ENCODE results near the gene MLN. TPM values are rescaled to one million over a fixed set of nuclear protein-coding genes. Genes with fewer than 3 reads are reported as not detected.

The MLN gene
- total and polyA plus RNA-seq, 2 of the 4 experiments (the other 2 are of a cell fraction) = not detected

DNA sequence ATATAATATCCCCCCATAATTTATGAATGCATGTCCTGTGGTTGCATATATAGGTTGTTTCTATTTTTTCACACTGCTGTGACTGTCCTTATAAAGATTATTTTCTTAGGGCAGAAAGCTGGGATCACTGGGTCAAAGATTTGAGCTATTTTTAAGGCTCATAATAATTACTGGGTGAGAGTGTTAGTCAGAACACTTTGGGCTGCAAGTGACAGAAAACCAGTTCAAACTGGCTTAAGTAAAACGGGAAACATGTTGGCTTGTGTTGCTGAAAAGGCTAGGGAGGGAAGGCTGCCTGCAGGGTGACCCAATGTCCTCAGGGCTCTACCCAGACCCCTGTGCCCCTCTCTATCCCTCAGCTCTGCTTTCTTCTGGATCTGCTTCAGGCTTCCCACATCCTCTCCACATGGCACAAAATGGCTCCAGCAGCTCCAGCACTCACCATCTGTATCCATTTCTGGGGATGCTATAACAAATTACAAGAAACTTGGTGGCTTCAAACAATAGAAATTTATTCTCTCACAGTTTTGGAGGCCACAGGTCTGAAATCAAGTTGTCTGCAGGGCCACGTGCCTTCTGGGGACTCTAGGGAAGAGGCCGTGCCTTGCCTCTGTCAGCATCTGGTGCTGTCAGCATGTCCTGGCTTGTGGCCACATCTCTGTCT is 33.1 kb upstream of the MLN start:
- Histone ChIP-seq H2BK5ac (ENCODE audit: low read depth, low read length, poor library complexity, severe bottlenecking) (no peak overlapping the region), H3K56ac (ENCODE audit: extremely low read depth, insufficient read depth, low read length) (no peak overlapping the region), H4K8ac (ENCODE audit: low read depth in 2 of 2, low read length in 2 of 2) (no peak overlapping the region), H4K91ac (ENCODE audit: insufficient read depth, low read depth, low read length) (peak overlapping the region; percentile 39; the same call in 1 of the 2 replicates), H3K23ac (ENCODE audit: low read depth, low read length) (no peak overlapping the region), H3K9ac (ENCODE audit: low read depth, low read length) (no peak overlapping the region), H4K20me1 (ENCODE audit: insufficient read depth, low read length) (no peaks in the 10 kb centered on the region), H3K14ac (replicated peaks; ENCODE audit: low read depth, low read length) (no peak overlapping the region), H3K27ac (ENCODE audit: insufficient read depth, low read length) (no peak overlapping the region), H2BK15ac (ENCODE audit: low read depth, low read length) (no peak overlapping the region; the same call in 1 of the 3 replicates), H3K27me3 (ENCODE audit: control insufficient read depth, insufficient read depth, low read length) (no peaks in the 10 kb centered on the region), H3K4me1 (ENCODE audit: control insufficient read depth, insufficient read depth, low read length) (peaks cover 35% of the 10 kb centered on the region), H2BK120ac (ENCODE audit: low read depth, low read length) (peak overlapping the region; percentile 37; the same call in 1 of the 2 replicates), H2AFZ (replicated peaks; ENCODE audit: low read length, poor library complexity) (no peak overlapping the region), H2AK9ac (replicated peaks; ENCODE audit: low read depth, low read length, poor library complexity) (no peak overlapping the region), H3K9me3 (ENCODE audit: control insufficient read depth, insufficient read depth, low read length) (no peaks in the 10 kb centered on the region), H3K4me3 (ENCODE audit: insufficient read depth, low read depth, low read length) (no peak overlapping the region), H3K4me2 (ENCODE audit: low read depth, low read length) (no peak overlapping the region), H4K5ac (ENCODE audit: low read depth, low read length) (no peak overlapping the region), H3K18ac (ENCODE audit: low read depth, low read length) (no peak overlapping the region), H3K36me3 (ENCODE audit: control insufficient read depth, insufficient read depth, low read length) (no peaks in the 10 kb centered on the region), H2BK20ac (ENCODE audit: low read depth, low read length) (0 out of 2 replicates have a peak overlapping the region, but pooled peaks have one; percentile 39), H3K79me1 (ENCODE audit: low read depth in 1 of 2, low read length in 2 of 2) (peaks cover 0 to 14% of the 10 kb centered on the region in 2 experiments; a peak in 1 of 4 replicates), H2AK5ac (ENCODE audit: low read depth, low read length) (peak overlapping the region; percentile 57), H3K9me1 (ENCODE audit: insufficient read depth, low read length) (peaks cover 35% of the 10 kb centered on the region), H3K4ac (ENCODE audit: low read depth, low read length) (no peak overlapping the region; the same call in 1 of the 2 replicates)
- intact Hi-C loops (cut with micrococcal nuclease) (no loop called here), dilution Hi-C loops (cut with HindIII; ENCODE audit: low sequenced_read_pairs, unreplicated experiment) (no loop called here), in situ Hi-C loops (cut with MboI; ENCODE audit: low sequenced_read_pairs) (no loop called here)
- WGBS, 2 experiments (ENCODE audit: extremely low coverage in 2 of 2, insufficient read length in 1 of 2) = 100% methylated on average over 2 of the region's 3 CpGs; no CpG with 5 or more reads in 1 of the 2 experiments
- no peak for TF ChIP-seq NFE2L2 (IDR thresholded peaks at IDR 0.05; ENCODE audit: low read depth, low read length)
- TF ChIP-seq, protein P1, sequence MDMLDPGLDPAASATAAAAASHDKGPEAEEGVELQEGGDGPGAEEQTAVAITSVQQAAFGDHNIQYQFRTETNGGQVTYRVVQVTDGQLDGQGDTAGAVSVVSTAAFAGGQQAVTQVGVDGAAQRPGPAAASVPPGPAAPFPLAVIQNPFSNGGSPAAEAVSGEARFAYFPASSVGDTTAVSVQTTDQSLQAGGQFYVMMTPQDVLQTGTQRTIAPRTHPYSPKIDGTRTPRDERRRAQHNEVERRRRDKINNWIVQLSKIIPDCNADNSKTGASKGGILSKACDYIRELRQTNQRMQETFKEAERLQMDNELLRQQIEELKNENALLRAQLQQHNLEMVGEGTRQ (IDR thresholded peaks at IDR 0.05; ENCODE audit: low read depth, low read length) = no peak
- no peak for TF ChIP-seq FOS (IDR thresholded peaks at IDR 0.05; ENCODE audit: low read depth, low read length)
- no peak for TF ChIP-seq CTCF (conservative IDR thresholded peaks at IDR 0.05; ENCODE audit: low read depth, low read length)
- TF ChIP-seq CEBPB (IDR thresholded peaks at IDR 0.05; ENCODE audit: low read depth, low read length) = no peak
- no peak for TF ChIP-seq CHD1 (IDR thresholded peaks at IDR 0.05; ENCODE audit: low read depth, low read length)
- no peak for TF ChIP-seq POLR2A (IDR thresholded peaks at IDR 0.05; ENCODE audit: low read depth, low read length)
- DNase-seq (no peak), ATAC-seq (ENCODE audit: low read depth) (no peak)
- no TSS peak for BruUV-seq (replicated peaks)
- POLR2A ChIA-PET (ENCODE audit: unreplicated experiment) = no interaction called here
- CTCF ChIA-PET = interaction anchor here (1.4 kb wide), 1 partner anchor 9 kb away, joined by 4 read pairs; no protein-coding TSS in a partner anchor
